ENCODE data around the gene SYT1. TPM values are rescaled to one million over a fixed set of nuclear protein-coding genes. Genes with fewer than 3 reads are reported as not detected.

The SYT1 gene
- total RNA-seq, 2 experiments from 2014 or later: not detected

DNA sequence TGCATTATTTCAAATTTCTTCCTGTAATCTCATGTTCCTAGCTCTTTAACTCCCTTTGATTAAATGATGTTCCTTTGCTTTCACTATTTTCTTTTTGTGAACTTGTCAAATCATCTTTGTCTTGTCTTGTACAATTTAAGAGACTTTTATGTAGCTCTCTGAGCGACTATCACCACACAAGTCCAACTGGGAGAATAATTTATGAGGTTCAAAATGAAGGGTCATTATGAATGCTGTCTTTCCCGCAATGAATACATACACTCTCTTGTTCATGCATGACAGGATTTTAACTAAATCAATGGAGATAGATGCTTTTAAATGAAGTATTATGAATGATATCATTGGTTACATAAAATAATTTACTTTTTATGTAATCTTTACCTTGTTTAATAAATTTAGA is 418.8 kb downstream of the SYT1 start:
- CTCF ChIA-PET (ENCODE audit: unreplicated experiment): no interaction called here
- Histone ChIP-seq H4K20me1 (ENCODE audit: insufficient read depth, low read length) (no peaks in the 10 kb centered on the region), H3K4me2 (ENCODE audit: low read length) (no peak overlapping the region), H3K27ac (ENCODE audit: low read depth, low read length, poor library complexity, severe bottlenecking) (no peak overlapping the region), H3K36me3 (ENCODE audit: insufficient read depth, low read length) (no peaks in the 10 kb centered on the region), H3K4me1 (ENCODE audit: insufficient read depth, low read length, poor library complexity, severe bottlenecking) (no peaks in the 10 kb centered on the region), H3K4me3 (ENCODE audit: low read depth, low read length, poor library complexity, severe bottlenecking) (no peak overlapping the region), H3K79me2 (ENCODE audit: insufficient read depth, low read depth, low read length) (no peaks in the 10 kb centered on the region), H2AFZ (ENCODE audit: low read length) (no peak overlapping the region), H3K9me3 (ENCODE audit: low read length) (no peaks in the 10 kb centered on the region), H3K9me2 (ENCODE audit: insufficient read depth, low read length) (no peaks in the 10 kb centered on the region)
- DNase-seq (ENCODE audit: low spot score): no peak
- POLR2A ChIA-PET: no interaction called here
- TF ChIP-seq, protein P1, sequence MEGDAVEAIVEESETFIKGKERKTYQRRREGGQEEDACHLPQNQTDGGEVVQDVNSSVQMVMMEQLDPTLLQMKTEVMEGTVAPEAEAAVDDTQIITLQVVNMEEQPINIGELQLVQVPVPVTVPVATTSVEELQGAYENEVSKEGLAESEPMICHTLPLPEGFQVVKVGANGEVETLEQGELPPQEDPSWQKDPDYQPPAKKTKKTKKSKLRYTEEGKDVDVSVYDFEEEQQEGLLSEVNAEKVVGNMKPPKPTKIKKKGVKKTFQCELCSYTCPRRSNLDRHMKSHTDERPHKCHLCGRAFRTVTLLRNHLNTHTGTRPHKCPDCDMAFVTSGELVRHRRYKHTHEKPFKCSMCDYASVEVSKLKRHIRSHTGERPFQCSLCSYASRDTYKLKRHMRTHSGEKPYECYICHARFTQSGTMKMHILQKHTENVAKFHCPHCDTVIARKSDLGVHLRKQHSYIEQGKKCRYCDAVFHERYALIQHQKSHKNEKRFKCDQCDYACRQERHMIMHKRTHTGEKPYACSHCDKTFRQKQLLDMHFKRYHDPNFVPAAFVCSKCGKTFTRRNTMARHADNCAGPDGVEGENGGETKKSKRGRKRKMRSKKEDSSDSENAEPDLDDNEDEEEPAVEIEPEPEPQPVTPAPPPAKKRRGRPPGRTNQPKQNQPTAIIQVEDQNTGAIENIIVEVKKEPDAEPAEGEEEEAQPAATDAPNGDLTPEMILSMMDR (conservative IDR thresholded peaks at IDR 0.05; ENCODE audit: low read length): no peak
- TF ChIP-seq EZH2phosphoT487 (IDR thresholded peaks at IDR 0.05; ENCODE audit: borderline replicate concordance, low read depth, low read length): no peak
- no TSS peak for BruUV-seq (replicated peaks)
- intact Hi-C loops (cut with micrococcal nuclease; ENCODE audit: unreplicated experiment): no loop called here

DNA sequence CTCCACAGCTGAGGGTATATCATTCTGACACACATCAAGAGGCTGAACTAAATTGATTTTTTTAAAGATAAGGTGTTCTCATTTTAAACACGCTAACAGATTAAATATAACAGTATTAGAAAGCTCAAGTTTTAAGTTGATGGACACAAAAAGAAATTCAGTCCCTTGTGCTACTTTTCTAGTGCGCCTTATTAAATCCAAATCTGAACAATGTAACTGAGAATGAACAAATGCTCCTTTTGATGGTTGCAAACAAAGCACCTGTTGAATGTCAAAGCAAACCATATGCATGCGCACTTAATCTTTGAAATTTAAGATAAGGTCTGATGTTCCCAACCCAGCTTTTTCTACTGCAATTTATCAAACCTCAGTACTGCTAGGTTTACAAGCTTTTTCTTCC is 424.3 kb downstream of the SYT1 start:
- Histone ChIP-seq H3K27ac (ENCODE audit: low read depth, low read length, poor library complexity, severe bottlenecking) (no peak overlapping the region), H3K4me3 (ENCODE audit: low read depth, low read length, poor library complexity, severe bottlenecking) (no peak overlapping the region), H3K9me3 (ENCODE audit: low read length) (no peaks in the 10 kb centered on the region), H3K4me2 (ENCODE audit: low read length) (no peak overlapping the region), H3K4me1 (ENCODE audit: insufficient read depth, low read length, poor library complexity, severe bottlenecking) (no peaks in the 10 kb centered on the region), H3K79me2 (ENCODE audit: insufficient read depth, low read depth, low read length) (no peaks in the 10 kb centered on the region), H3K36me3 (ENCODE audit: insufficient read depth, low read length) (no peaks in the 10 kb centered on the region), H3K9me2 (ENCODE audit: insufficient read depth, low read length) (no peaks in the 10 kb centered on the region), H4K20me1 (ENCODE audit: insufficient read depth, low read length) (no peaks in the 10 kb centered on the region), H2AFZ (ENCODE audit: low read length) (no peak overlapping the region)
- TF ChIP-seq, protein P1 (conservative IDR thresholded peaks at IDR 0.05; ENCODE audit: low read length): no peak
- DNase-seq (ENCODE audit: low spot score): no peak
- ChIA-PET CTCF (ENCODE audit: unreplicated experiment) (no interaction called here), POLR2A (interaction anchor here (0.6 kb wide), 1 partner anchor 161 kb away, joined by 3 read pairs; no protein-coding TSS in a partner anchor)
- no TSS peak for BruUV-seq (replicated peaks)
- intact Hi-C loops (cut with micrococcal nuclease; ENCODE audit: unreplicated experiment): no loop called here

DNA sequence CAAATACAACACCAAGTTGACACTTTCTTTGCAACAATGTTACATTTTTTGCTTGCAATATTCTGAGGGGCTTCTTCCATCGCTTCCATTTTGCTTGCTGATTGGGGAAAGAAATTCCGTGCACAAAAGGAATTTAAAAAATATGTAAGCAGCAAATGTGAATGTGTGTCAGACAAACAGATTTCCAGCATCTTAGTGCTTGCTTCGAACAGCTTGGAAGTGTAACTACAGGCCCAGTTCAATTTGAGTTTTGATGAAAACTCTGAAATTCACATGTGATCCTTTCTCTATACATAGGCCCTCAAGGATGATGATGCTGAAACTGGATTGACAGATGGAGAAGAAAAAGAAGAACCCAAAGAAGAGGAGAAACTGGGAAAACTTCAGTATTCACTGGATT is 427.1 kb downstream of the SYT1 start:
- ChIA-PET CTCF (ENCODE audit: unreplicated experiment) (no interaction called here), POLR2A (no interaction called here)
- Histone ChIP-seq H3K9me2 (ENCODE audit: insufficient read depth, low read length) (no peaks in the 10 kb centered on the region), H3K4me1 (ENCODE audit: insufficient read depth, low read length, poor library complexity, severe bottlenecking) (no peaks in the 10 kb centered on the region), H3K4me2 (ENCODE audit: low read length) (no peak overlapping the region), H4K20me1 (ENCODE audit: insufficient read depth, low read length) (no peaks in the 10 kb centered on the region), H3K36me3 (ENCODE audit: insufficient read depth, low read length) (no peaks in the 10 kb centered on the region), H3K4me3 (ENCODE audit: low read depth, low read length, poor library complexity, severe bottlenecking) (no peak overlapping the region), H2AFZ (ENCODE audit: low read length) (no peak overlapping the region), H3K9me3 (ENCODE audit: low read length) (no peaks in the 10 kb centered on the region), H3K79me2 (ENCODE audit: insufficient read depth, low read depth, low read length) (no peaks in the 10 kb centered on the region), H3K27ac (ENCODE audit: low read depth, low read length, poor library complexity, severe bottlenecking) (no peak overlapping the region)
- intact Hi-C loops (cut with micrococcal nuclease; ENCODE audit: unreplicated experiment): no loop called here
- no peak for TF ChIP-seq EZH2phosphoT487 (IDR thresholded peaks at IDR 0.05; ENCODE audit: borderline replicate concordance, low read depth, low read length)
- TF ChIP-seq, protein P1 (conservative IDR thresholded peaks at IDR 0.05; ENCODE audit: low read length): no peak
- DNase-seq (ENCODE audit: low spot score): no peak
- BruUV-seq (replicated peaks): no TSS peak

All from OCI-LY7 (cell line).